ENCODE measurements around the gene DERA.

DNA sequence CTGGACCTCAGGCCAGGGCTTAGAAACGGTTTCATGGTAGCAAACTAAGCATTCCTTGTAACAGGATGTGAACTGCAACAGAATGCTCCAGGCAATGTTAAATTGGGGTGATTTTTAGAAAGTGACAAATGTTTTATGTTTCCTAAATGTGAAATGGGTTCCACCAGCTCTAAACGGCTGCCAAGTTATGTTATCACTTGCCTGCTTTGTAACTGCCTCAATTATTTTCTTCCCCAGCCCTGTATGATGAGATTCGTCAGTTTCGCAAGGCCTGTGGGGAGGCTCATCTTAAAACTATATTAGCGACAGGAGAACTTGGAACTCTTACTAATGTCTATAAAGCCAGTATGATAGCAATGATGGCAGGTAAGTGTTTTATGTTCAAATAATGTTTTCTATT lies 70.9 kb downstream of the DERA start:
- TF ChIP-seq, protein P1, sequence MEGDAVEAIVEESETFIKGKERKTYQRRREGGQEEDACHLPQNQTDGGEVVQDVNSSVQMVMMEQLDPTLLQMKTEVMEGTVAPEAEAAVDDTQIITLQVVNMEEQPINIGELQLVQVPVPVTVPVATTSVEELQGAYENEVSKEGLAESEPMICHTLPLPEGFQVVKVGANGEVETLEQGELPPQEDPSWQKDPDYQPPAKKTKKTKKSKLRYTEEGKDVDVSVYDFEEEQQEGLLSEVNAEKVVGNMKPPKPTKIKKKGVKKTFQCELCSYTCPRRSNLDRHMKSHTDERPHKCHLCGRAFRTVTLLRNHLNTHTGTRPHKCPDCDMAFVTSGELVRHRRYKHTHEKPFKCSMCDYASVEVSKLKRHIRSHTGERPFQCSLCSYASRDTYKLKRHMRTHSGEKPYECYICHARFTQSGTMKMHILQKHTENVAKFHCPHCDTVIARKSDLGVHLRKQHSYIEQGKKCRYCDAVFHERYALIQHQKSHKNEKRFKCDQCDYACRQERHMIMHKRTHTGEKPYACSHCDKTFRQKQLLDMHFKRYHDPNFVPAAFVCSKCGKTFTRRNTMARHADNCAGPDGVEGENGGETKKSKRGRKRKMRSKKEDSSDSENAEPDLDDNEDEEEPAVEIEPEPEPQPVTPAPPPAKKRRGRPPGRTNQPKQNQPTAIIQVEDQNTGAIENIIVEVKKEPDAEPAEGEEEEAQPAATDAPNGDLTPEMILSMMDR (conservative IDR thresholded peaks at IDR 0.05) = no peak
- no peak for TF ChIP-seq EZH2 (IDR thresholded peaks at IDR 0.05; ENCODE audit: low read depth)
